ENCODE data around the gene SLC46A3. TPM values are rescaled to one million over a fixed set of nuclear protein-coding genes. Genes with fewer than 3 reads are reported as not detected.
"Not testable (repeated sequence)": the region's sequence is repeated elsewhere in the genome, so short reads cannot be mapped to it uniquely, and the experiment has no call there.

Gene SLC46A3
- total RNA-seq, 1 donor from 2014 or later = 6.1 TPM

- no peaks in the 10 kb centered on the region for H3K36me3 ChIP-seq (ENCODE audit: insufficient read depth, low read length)
- Mint-ChIP-seq H3K27ac (ENCODE audit: unreplicated experiment) (no peak overlapping the region), H3K4me3 (ENCODE audit: unreplicated experiment) (no peak overlapping the region), H3K36me3 (ENCODE audit: low read depth, unreplicated experiment) (peaks cover 2% of the 10 kb centered on the region), H3K9me3 (ENCODE audit: unreplicated experiment) (peaks cover 23% of the 10 kb centered on the region), H3K27me3 (ENCODE audit: low read depth, unreplicated experiment) (no peaks in the 10 kb centered on the region), H3K4me1 (ENCODE audit: low read depth, unreplicated experiment) (no peaks in the 10 kb centered on the region)
- H3K4me3 ChIP-seq (ENCODE audit: insufficient read depth, low read depth, low read length) = no peak overlapping the region
- no peak overlapping the region for H2AFZ ChIP-seq (ENCODE audit: low read depth, low read length)
- H3K9me3 ChIP-seq (ENCODE audit: insufficient read depth, low read depth, low read length) = no peaks in the 10 kb centered on the region
- no peaks in the 10 kb centered on the region for H3K27me3 ChIP-seq (ENCODE audit: insufficient read depth, low read length)
- no peaks in the 10 kb centered on the region for H4K20me1 ChIP-seq (ENCODE audit: insufficient read depth, low read length)
- H3K27ac ChIP-seq (ENCODE audit: low read depth, low read length) = no peak overlapping the region
- no peak overlapping the region for H3K9ac ChIP-seq (ENCODE audit: low read length)
- no peak for FAIRE-seq
- no peaks in the 10 kb centered on the region for H3K79me2 ChIP-seq (ENCODE audit: insufficient read depth, low read length)
- TF ChIP-seq EZH2 (IDR thresholded peaks at IDR 0.05; ENCODE audit: insufficient read depth, low read length) = no peak
- H3K4me1 ChIP-seq (ENCODE audit: insufficient read depth, low read length) = no peaks in the 10 kb centered on the region
- DNase-seq (ENCODE audit: low read depth) = no peak
- H3K4me2 ChIP-seq (ENCODE audit: low read length) = no peak overlapping the region
These were observed 33.7 kb downstream of the SLC46A3 start for GRCh38 chr13:28685114-28685513.

- TF ChIP-seq EZH2 (IDR thresholded peaks at IDR 0.05; ENCODE audit: insufficient read depth, low read length) = no peak
- TF ChIP-seq CTCF (IDR thresholded peaks at IDR 0.05; ENCODE audit: insufficient read depth, low read depth, low read length) = no peak
- no peak overlapping the region for H3K4me2 ChIP-seq (ENCODE audit: low read length)
- H3K36me3 Mint-ChIP-seq (ENCODE audit: low read depth, unreplicated experiment) = no peaks in the 10 kb centered on the region
- no peaks in the 10 kb centered on the region for H3K79me2 ChIP-seq (ENCODE audit: insufficient read depth, low read length)
- H2AFZ ChIP-seq (ENCODE audit: low read depth, low read length) = no peak overlapping the region
- H4K20me1 ChIP-seq (ENCODE audit: insufficient read depth, low read length) = peaks cover 3% of the 10 kb centered on the region
- no peak overlapping the region for H3K27ac Mint-ChIP-seq (ENCODE audit: unreplicated experiment)
- no peaks in the 10 kb centered on the region for H3K27me3 ChIP-seq (ENCODE audit: insufficient read depth, low read length)
- no peak overlapping the region for H3K27ac ChIP-seq (ENCODE audit: low read depth, low read length)
- H3K4me3 ChIP-seq (ENCODE audit: insufficient read depth, low read depth, low read length) = no peak overlapping the region
- peaks cover 1% of the 10 kb centered on the region for H3K36me3 ChIP-seq (ENCODE audit: insufficient read depth, low read length)
- no peaks in the 10 kb centered on the region for H3K4me1 ChIP-seq (ENCODE audit: insufficient read depth, low read length)
- H3K9me3 Mint-ChIP-seq (ENCODE audit: unreplicated experiment) = peaks cover 21% of the 10 kb centered on the region
- no peaks in the 10 kb centered on the region for H3K4me1 Mint-ChIP-seq (ENCODE audit: low read depth, unreplicated experiment)
- H3K9me3 ChIP-seq (ENCODE audit: insufficient read depth, low read depth, low read length) = no peaks in the 10 kb centered on the region
- no peak overlapping the region for H3K9ac ChIP-seq (ENCODE audit: low read length)
- no peaks in the 10 kb centered on the region for H3K27me3 Mint-ChIP-seq (ENCODE audit: low read depth, unreplicated experiment)
- DNase-seq (ENCODE audit: low read depth) = no peak
- no peak for FAIRE-seq
- H3K4me3 Mint-ChIP-seq (ENCODE audit: unreplicated experiment) = no peak overlapping the region
These were observed 34.5 kb downstream of the SLC46A3 start for GRCh38 chr13:28684257-28684656.

- FAIRE-seq; H3K79me2 ChIP-seq (ENCODE audit: insufficient read depth, low read length); H3K36me3 Mint-ChIP-seq (ENCODE audit: low read depth, unreplicated experiment); H3K9me3 ChIP-seq (ENCODE audit: insufficient read depth, low read depth, low read length); H3K9ac ChIP-seq (ENCODE audit: low read length); H4K20me1 ChIP-seq (ENCODE audit: insufficient read depth, low read length); H3K27ac ChIP-seq (ENCODE audit: low read depth, low read length); H3K4me3 Mint-ChIP-seq (ENCODE audit: unreplicated experiment); H3K27me3 ChIP-seq (ENCODE audit: insufficient read depth, low read length); H3K36me3 ChIP-seq (ENCODE audit: insufficient read depth, low read length); H3K4me1 Mint-ChIP-seq (ENCODE audit: low read depth, unreplicated experiment); H3K27ac Mint-ChIP-seq (ENCODE audit: unreplicated experiment); H3K4me2 ChIP-seq (ENCODE audit: low read length); H3K4me1 ChIP-seq (ENCODE audit: insufficient read depth, low read length); DNase-seq (ENCODE audit: low read depth); H3K4me3 ChIP-seq (ENCODE audit: insufficient read depth, low read depth, low read length); H2AFZ ChIP-seq (ENCODE audit: low read depth, low read length); H3K27me3 Mint-ChIP-seq (ENCODE audit: low read depth, unreplicated experiment): not testable (repeated sequence)
- peaks cover 14% of the 10 kb centered on the region for H3K9me3 Mint-ChIP-seq (ENCODE audit: unreplicated experiment)
These were observed 35.6 kb downstream of the SLC46A3 start for GRCh38 chr13:28683169-28683568.

- H2AFZ ChIP-seq (ENCODE audit: low read depth, low read length) = no peak overlapping the region
- Mint-ChIP-seq H3K4me3 (ENCODE audit: unreplicated experiment) (no peak overlapping the region), H3K27me3 (ENCODE audit: low read depth, unreplicated experiment) (no peaks in the 10 kb centered on the region), H3K4me1 (ENCODE audit: low read depth, unreplicated experiment) (no peaks in the 10 kb centered on the region), H3K9me3 (ENCODE audit: unreplicated experiment) (peaks cover 3% of the 10 kb centered on the region), H3K36me3 (ENCODE audit: low read depth, unreplicated experiment) (no peaks in the 10 kb centered on the region), H3K27ac (ENCODE audit: unreplicated experiment) (no peak overlapping the region)
- peaks cover 25% of the 10 kb centered on the region for H3K36me3 ChIP-seq (ENCODE audit: insufficient read depth, low read length)
- H3K4me2 ChIP-seq (ENCODE audit: low read length) = no peak overlapping the region
- DNase-seq (ENCODE audit: low read depth) (no peak), FAIRE-seq (no peak)
- H4K20me1 ChIP-seq (ENCODE audit: insufficient read depth, low read length) = peaks cover 14% of the 10 kb centered on the region
- H3K27me3 ChIP-seq (ENCODE audit: insufficient read depth, low read length) = no peaks in the 10 kb centered on the region
- H3K79me2 ChIP-seq (ENCODE audit: insufficient read depth, low read length) = no peaks in the 10 kb centered on the region
- H3K9me3 ChIP-seq (ENCODE audit: insufficient read depth, low read depth, low read length) = no peaks in the 10 kb centered on the region
- no peak overlapping the region for H3K9ac ChIP-seq (ENCODE audit: low read length)
- no peaks in the 10 kb centered on the region for H3K4me1 ChIP-seq (ENCODE audit: insufficient read depth, low read length)
- H3K27ac ChIP-seq (ENCODE audit: low read depth, low read length) = no peak overlapping the region
- no peak overlapping the region for H3K4me3 ChIP-seq (ENCODE audit: insufficient read depth, low read depth, low read length)
- TF ChIP-seq EZH2 (IDR thresholded peaks at IDR 0.05; ENCODE audit: insufficient read depth, low read length) = no peak
- TF ChIP-seq CTCF (IDR thresholded peaks at IDR 0.05; ENCODE audit: insufficient read depth, low read depth, low read length) = no peak
These were observed 38.2 kb downstream of the SLC46A3 start for GRCh38 chr13:28680541-28680940.
